CD4-positive, alpha-beta T cell treated with Interleukin-21 for 1 hour (primary cell): ENCODE data around the gene LYPD6B.

Experiments used
- DNase-seq: peaks from one replicate; pipeline ENCODE4 v3.0.0-alpha.2; 2020

The LYPD6B gene

GRCh38 chr2:149038442-149039212 lies at the start of gene LYPD6B:
Gene LYPD6B (plus strand): TSS chr2:149038699. CDS start chr2:149130949, 92,250 bp downstream.
- no peak for DNase-seq

GRCh38 chr2:148989882-148990493 lies 48.5 kb upstream of the LYPD6B start:
- peak; percentile 71 for DNase-seq

GRCh38 chr2:148990968-148991367 lies 47.5 kb upstream of the LYPD6B start:
- no peak for DNase-seq

- no peak for DNase-seq
These were observed 46.1 kb upstream of the LYPD6B start for GRCh38 chr2:148992448-148992847.

- DNase-seq: no peak
These were observed 45.1 kb upstream of the LYPD6B start for GRCh38 chr2:148993351-148993750.

GRCh38 chr2:148994341-148994740 lies 44.2 kb upstream of the LYPD6B start:
- no peak for DNase-seq

- no peak for DNase-seq
These were observed 41.7 kb upstream of the LYPD6B start for GRCh38 chr2:148996805-148997204.

- no peak for DNase-seq
These were observed 40.2 kb upstream of the LYPD6B start for GRCh38 chr2:148998165-148998830.

- no peak for DNase-seq
These were observed 39.7 kb upstream of the LYPD6B start for GRCh38 chr2:148998831-148999200.

- DNase-seq: no peak
These were observed 39.0 kb upstream of the LYPD6B start for GRCh38 chr2:148999451-148999921.

- DNase-seq: no peak
These were observed 38.2 kb upstream of the LYPD6B start for GRCh38 chr2:149000158-149000938.

GRCh38 chr2:149001496-149001895 lies 37.0 kb upstream of the LYPD6B start:
- no peak for DNase-seq

GRCh38 chr2:149002378-149002890 lies 36.1 kb upstream of the LYPD6B start:
- no peak for DNase-seq

- no peak for DNase-seq
These were observed 35.4 kb upstream of the LYPD6B start for GRCh38 chr2:149002891-149003740.

GRCh38 chr2:149004836-149005235 lies 33.7 kb upstream of the LYPD6B start:
- DNase-seq: no peak

- no peak for DNase-seq
These were observed 32.9 kb upstream of the LYPD6B start for GRCh38 chr2:149005471-149006077.

- DNase-seq: no peak
These were observed 31.5 kb upstream of the LYPD6B start for GRCh38 chr2:149006883-149007543.

- DNase-seq: no peak
These were observed 30.1 kb upstream of the LYPD6B start for GRCh38 chr2:149008381-149008780.

- DNase-seq: no peak
These were observed 28.7 kb upstream of the LYPD6B start for GRCh38 chr2:149009576-149010461.

- no peak for DNase-seq
These were observed 26.0 kb upstream of the LYPD6B start for GRCh38 chr2:149012545-149012944.
